Measurements from ENCODE around the gene IFRD2.

GRCh38 chr3:50246517-50246954 is 45.7 kb downstream of the IFRD2 start:
- TF ChIP-seq, protein P1, sequence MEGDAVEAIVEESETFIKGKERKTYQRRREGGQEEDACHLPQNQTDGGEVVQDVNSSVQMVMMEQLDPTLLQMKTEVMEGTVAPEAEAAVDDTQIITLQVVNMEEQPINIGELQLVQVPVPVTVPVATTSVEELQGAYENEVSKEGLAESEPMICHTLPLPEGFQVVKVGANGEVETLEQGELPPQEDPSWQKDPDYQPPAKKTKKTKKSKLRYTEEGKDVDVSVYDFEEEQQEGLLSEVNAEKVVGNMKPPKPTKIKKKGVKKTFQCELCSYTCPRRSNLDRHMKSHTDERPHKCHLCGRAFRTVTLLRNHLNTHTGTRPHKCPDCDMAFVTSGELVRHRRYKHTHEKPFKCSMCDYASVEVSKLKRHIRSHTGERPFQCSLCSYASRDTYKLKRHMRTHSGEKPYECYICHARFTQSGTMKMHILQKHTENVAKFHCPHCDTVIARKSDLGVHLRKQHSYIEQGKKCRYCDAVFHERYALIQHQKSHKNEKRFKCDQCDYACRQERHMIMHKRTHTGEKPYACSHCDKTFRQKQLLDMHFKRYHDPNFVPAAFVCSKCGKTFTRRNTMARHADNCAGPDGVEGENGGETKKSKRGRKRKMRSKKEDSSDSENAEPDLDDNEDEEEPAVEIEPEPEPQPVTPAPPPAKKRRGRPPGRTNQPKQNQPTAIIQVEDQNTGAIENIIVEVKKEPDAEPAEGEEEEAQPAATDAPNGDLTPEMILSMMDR (conservative IDR thresholded peaks at IDR 0.05 in 1 of 2, IDR thresholded peaks at IDR 0.05 in 1 of 2; ENCODE audit: low read depth in 1 of 2, low read length in 2 of 2) = no peak
- no peak for TF ChIP-seq EZH2 (IDR thresholded peaks at IDR 0.05; ENCODE audit: low read length, missing control alignments)
